GM10248 (cell line): ENCODE measurements around the gene LITAF.

ENCODE experiments used
- CTCF ChIA-PET: fragments of 300-600 bp; sonication (Branson Sonifier 250); formaldehyde crosslinking; extraction: SDS; loops from one replicate; lab custom pipeline; 2021; ENCODE audit warnings: antibody characterized with exemption; lab: Yijun Ruan, JAX
- POLR2A ChIA-PET: fragments of 350-650 bp; sonication (Branson Sonifier 250); formaldehyde crosslinking; extraction: SDS; loops from one replicate; lab custom pipeline; 2020; ENCODE audit warnings: antibody characterized with exemption; lab: Yijun Ruan, JAX
- DNase-seq: peaks from one replicate; pipeline ENCODE4 v3.0.0; 2012; ENCODE audit errors: extremely low spot score
- CTCF ChIP-seq: IDR thresholded peaks from 2 replicates; pipeline ENCODE4 v1.5.1; 2012; ENCODE audit warnings: mild to moderate bottlenecking, low read depth; ENCODE audit errors: extremely low read depth, missing control alignments, control extremely low read depth

LITAF gene

GRCh38 chr16:11533588-11533987, 53.1 kb downstream of the LITAF start:
- no peak for DNase-seq
- TF ChIP-seq CTCF = no peak
- CTCF ChIA-PET = interaction anchor here (0.9 to 4.8 kb wide), 6 partner anchors 14 to 181 kb away, joined by 3 to 47 read pairs (median 26); no protein-coding TSS in a partner anchor
- POLR2A ChIA-PET = no interaction called here

GRCh38 chr16:11530171-11530940, 56.4 kb downstream of the LITAF start:
- POLR2A ChIA-PET = interaction anchor here (0.6 kb wide), 1 partner anchor 16 kb away, joined by 4 read pairs; no protein-coding TSS in a partner anchor
- no peak for TF ChIP-seq CTCF
- CTCF ChIA-PET = interaction anchor here (0.6 to 4.8 kb wide), 14 partner anchors 10 to 268 kb away, joined by 3 to 27 read pairs (median 6); partner anchors contain the start of gene TXNDC11
- no peak for DNase-seq

GRCh38 chr16:11529285-11529684, 57.4 kb downstream of the LITAF start:
- CTCF ChIA-PET = interaction anchor here (0.6 to 4.8 kb wide), 6 partner anchors 9 to 269 kb away, joined by 3 to 27 read pairs (median 4); no protein-coding TSS in a partner anchor
- DNase-seq = no peak
- TF ChIP-seq CTCF = no peak
- POLR2A ChIA-PET = no interaction called here

GRCh38 chr16:11528053-11528452, 58.7 kb downstream of the LITAF start:
- CTCF ChIA-PET = interaction anchor here (1.1 to 2.3 kb wide), 3 partner anchors 11 to 114 kb away, joined by 3 to 7 read pairs (median 6); no protein-coding TSS in a partner anchor
- TF ChIP-seq CTCF = no peak
- POLR2A ChIA-PET = no interaction called here
- DNase-seq = no peak

GRCh38 chr16:11526655-11527350, 59.9 kb downstream of the LITAF start:
- no peak for DNase-seq
- POLR2A ChIA-PET = no interaction called here
- TF ChIP-seq CTCF = no peak
- CTCF ChIA-PET = interaction anchor here (2.1 kb wide), 1 partner anchor 9 kb away, joined by 6 read pairs; no protein-coding TSS in a partner anchor

GRCh38 chr16:11524098-11524760, 62.5 kb downstream of the LITAF start:
- POLR2A ChIA-PET = no interaction called here
- CTCF ChIA-PET = no interaction called here
- no peak for DNase-seq
- no peak for TF ChIP-seq CTCF
